NK-92 treated with Interleukin-12 subunit alpha and Interleukin-12 subunit beta, amount 100 ng/mL, for 24 hours (cell line): Measurements from ENCODE around the gene COX7A2L.
A peak's percentile ranks its signal among the peaks of the same experiment; 100 is the strongest.
"Not testable (repeated sequence)": the region's sequence is repeated elsewhere in the genome, so short reads cannot be mapped to it uniquely, and the experiment has no call there.

ENCODE experiments used
- DNase-seq: peaks from one replicate; lab custom pipeline; 2025; lab: John Stamatoyannopoulos, UW

The COX7A2L gene

GRCh38 chr2:42360890-42361727 is at the start of gene COX7A2L:
Gene COX7A2L, minus strand, starts transcription at chr2:42361217. Its CDS starts 56 bp downstream, at chr2:42361161.
- peak; percentile 90 for DNase-seq

GRCh38 chr2:42408009-42408408 is 47.0 kb upstream of the COX7A2L start:
- no peak for DNase-seq

GRCh38 chr2:42407476-42407875 is 46.5 kb upstream of the COX7A2L start:
- no peak for DNase-seq

- DNase-seq = no peak
These were observed 43.7 kb upstream of the COX7A2L start for GRCh38 chr2:42404676-42405075.

GRCh38 chr2:42401773-42402172 is 40.8 kb upstream of the COX7A2L start:
- DNase-seq = no peak

- DNase-seq = not testable (repeated sequence)
These were observed 37.0 kb upstream of the COX7A2L start for GRCh38 chr2:42398052-42398451.

GRCh38 chr2:42393320-42393719 is 32.3 kb upstream of the COX7A2L start:
- not testable (repeated sequence) for DNase-seq

GRCh38 chr2:42392191-42392590 is 31.2 kb upstream of the COX7A2L start:
- no peak for DNase-seq

- DNase-seq = no peak
These were observed 29.5 kb upstream of the COX7A2L start for GRCh38 chr2:42390401-42390969.

GRCh38 chr2:42386682-42387081 is 25.7 kb upstream of the COX7A2L start:
- no peak for DNase-seq

- no peak for DNase-seq
These were observed 24.2 kb upstream of the COX7A2L start for GRCh38 chr2:42385225-42385624.

GRCh38 chr2:42383855-42384530 is 23.0 kb upstream of the COX7A2L start:
- no peak for DNase-seq

GRCh38 chr2:42382144-42382543 is 21.1 kb upstream of the COX7A2L start:
- DNase-seq = no peak

GRCh38 chr2:42380026-42380425 is 19.0 kb upstream of the COX7A2L start:
- DNase-seq = not testable (repeated sequence)

- DNase-seq = no peak
These were observed 17.4 kb upstream of the COX7A2L start for GRCh38 chr2:42378415-42378814.

GRCh38 chr2:42376758-42377157 is 15.7 kb upstream of the COX7A2L start:
- DNase-seq = no peak

GRCh38 chr2:42372474-42373200 is 11.6 kb upstream of the COX7A2L start:
- no peak for DNase-seq

GRCh38 chr2:42371611-42372473 is 10.8 kb upstream of the COX7A2L start:
- no peak for DNase-seq

GRCh38 chr2:42369532-42370229 is 8.7 kb upstream of the COX7A2L start:
- DNase-seq = no peak

GRCh38 chr2:42368817-42369531 is 8.0 kb upstream of the COX7A2L start:
- no peak for DNase-seq
